Measurements from ENCODE around the gene STPG2.

The STPG2 gene

DNA sequence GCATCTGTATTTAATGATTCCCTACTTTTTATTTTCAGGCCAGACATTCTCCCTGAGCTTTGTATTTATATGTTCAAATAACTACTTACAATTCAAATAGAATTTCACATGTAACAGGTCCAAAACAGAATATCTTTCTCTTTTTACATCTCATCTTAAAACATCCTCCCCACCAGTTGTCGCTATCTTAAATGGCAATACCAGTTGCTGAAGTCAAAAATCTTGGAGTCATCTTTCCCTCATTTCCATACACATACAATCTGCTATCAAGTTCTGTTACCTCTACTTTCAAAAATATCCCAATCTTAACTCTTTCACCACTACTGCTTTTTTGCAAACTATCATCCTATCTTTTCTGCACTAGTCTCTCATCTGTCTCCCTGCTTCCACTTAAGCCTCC lies 330.5 kb downstream of the STPG2 start:
- no peak for DNase-seq (ENCODE audit: low read depth)

DNA sequence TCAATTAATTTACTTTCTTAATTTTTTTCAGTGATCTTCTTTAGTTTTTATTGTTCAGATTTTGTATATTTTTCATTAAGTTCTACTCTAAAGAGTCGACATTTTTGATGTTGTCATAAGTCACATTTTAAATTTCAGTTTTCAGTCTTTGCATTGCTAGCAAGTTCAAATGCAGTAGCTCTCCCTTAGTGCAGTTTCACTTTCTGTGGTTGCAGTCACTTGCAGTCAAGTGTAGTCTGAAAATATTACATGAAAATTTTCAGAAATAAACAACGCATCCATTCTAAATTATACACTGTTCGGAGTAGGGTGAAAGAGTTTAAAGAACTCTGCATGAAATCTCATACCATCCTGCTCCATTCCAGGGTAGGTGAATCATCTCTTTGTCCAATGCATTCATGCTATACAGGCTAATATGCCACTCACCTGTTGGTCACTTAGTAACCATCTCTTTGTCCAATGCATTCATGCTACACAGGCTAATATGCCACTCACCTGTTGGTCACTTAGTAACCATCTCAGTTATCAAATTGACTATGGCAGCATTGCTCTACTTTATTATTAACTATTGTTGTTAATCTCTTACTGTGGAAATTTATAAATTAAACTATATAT lies 356.9 kb downstream of the STPG2 start:
- DNase-seq (ENCODE audit: low read depth): no peak

DNA sequence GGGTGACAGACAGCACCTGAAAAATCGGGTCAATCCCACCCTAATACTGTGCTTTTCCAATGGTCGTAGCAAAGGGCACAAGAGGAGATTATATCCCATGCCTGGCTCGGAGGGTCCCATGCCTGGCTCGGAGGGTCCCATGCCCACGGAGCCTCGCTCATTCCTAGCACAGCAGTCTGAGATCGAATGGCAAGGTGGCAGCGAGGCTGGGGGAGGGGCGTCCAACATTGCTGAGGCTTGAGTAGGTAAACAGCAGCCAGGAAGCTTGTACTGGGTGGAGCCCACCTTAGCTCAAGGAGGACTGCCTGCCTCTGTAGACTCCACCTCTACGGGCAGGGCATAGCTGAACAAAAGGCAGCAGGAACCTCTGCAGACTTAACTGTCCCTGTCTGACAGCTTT lies 365.1 kb downstream of the STPG2 start:
- DNase-seq (ENCODE audit: low read depth): no peak

DNA sequence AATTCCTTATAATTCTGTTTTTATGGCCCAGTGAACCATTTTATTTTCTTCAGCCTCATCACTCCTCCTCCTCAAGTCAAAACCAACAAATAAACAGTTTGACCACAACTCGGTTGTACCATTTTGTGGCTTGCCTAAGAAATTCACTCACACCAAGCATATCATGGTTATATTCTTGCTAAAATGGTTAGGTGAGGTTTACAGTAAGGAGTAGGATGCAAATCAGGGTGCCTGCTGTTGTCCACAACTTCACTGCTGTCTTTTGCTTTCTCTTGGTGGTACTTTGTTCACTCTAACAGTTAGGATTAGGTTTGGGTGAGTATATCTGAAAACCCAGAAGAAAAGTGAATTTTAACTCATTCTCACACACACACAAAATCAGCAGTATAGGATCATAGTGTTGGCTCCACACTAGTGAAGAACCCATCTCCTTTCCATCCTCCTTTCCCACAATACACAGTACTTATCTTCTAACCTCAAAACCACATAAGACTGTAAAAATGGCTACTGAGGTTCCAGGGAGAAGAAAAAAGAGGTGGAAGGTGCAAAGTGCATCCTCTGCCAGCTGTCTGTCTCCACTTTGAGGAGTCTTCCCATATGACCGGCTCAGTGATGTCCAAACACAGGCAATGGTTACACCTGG lies 368.8 kb downstream of the STPG2 start:
- DNase-seq (ENCODE audit: low read depth): no peak

DNA sequence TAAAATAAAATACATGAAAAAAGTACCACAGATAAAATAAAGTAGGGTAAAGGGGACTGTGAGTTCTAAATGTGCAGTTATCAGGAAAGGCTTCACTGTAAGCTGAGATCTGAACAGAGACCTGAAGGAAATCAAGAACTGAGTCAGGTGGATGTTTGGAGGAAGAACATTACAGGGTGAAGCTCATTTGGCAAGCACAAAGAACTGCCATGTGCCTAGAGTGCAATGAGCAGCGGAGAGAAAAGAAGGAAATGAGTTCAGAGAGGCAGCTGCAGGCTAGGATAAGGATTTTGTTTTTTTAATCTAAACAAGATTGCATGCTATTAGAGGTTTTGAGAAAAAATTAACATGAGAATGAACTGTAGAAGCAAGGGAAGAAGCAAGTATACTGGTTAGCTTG lies 373.1 kb downstream of the STPG2 start:
- no peak for DNase-seq (ENCODE audit: low read depth)

DNA sequence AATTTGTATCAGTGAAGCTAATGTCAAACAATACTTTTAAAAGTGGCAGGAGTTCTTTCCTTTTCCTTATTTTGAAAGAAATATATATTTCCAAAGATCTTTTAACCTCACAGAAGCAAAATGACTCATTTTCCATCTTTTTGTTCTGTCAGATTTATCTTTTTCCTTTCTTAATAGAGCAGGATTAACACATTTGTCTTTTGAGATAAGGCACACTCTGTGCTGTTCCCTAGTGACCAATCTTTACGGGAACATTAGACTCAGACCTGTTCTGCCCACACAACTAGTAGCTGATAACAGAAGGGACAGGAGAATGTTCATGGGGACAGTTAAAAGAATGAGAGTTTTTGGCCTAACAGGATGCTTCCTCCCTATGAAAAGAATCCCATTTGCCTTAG lies 381.2 kb downstream of the STPG2 start:
- DNase-seq (ENCODE audit: low read depth): no peak

DNA sequence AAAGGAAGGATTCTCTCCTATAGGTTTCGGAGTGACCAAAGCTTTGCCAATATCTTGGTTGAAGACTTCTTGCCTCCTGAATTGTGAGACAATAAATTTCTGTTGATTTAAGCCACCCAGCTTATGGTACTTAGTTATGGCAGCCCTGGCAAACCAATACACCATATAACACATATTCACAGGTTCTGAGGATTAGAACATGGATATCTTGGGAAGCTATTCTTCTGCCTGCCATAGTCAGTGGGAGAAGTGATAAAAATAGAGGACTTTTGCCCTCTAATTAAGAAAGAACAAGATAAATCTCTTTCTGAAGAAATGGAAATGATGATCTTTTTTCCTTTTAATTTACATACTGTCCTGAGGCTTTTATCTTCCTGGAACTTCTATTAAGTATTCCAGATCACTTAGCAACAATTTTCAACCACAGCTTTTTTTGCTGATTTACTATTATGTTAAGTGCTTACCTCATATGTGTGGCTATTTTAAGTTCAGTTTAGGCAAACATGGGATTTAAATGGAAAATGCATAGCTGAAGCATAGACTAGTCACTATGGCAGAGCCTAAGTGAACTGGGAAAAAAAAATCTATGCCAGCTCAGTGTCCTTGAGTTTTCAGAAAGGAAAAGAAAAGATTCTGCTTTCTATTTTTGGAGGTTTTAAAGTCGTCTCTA lies 381.7 kb downstream of the STPG2 start:
- DNase-seq (ENCODE audit: low read depth): no peak

DNA sequence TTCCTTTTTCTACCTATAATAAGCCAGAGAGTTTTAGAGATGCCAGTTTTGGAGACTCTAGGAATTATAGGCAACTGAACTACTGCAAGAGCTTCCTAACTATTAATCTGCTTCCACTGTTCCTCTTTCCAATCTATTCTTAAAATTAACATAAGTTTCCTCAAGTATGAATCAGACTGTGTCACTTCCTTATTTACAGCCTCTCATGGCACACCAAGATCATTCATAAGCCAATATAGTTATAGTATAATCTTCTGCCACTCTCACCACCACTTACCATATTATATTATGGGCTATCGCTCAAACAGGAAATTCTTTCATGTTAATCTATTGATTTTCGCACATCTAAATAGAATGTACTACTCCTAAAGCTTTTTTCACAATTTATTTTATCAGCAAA lies 383.5 kb downstream of the STPG2 start:
- DNase-seq (ENCODE audit: low read depth): no peak

DNA sequence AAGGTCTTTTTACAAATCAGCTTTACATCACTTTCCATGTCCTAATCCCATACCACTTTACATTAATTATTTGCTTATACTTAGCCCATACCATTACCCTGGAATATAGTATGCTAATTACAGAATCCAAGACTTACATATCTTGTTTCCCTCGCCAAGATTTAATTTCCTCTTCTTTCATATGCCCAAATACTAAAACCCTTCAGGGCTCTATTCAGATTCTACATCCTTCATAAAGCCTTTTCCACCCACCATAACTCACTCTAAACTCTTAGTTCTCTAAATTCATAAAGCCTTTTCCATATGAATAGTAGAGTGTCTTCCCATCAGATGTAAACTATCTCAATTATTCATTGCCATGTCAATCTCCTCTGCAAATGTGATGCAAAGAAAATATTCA lies 390.7 kb downstream of the STPG2 start:
- DNase-seq (ENCODE audit: low read depth): no peak

DNA sequence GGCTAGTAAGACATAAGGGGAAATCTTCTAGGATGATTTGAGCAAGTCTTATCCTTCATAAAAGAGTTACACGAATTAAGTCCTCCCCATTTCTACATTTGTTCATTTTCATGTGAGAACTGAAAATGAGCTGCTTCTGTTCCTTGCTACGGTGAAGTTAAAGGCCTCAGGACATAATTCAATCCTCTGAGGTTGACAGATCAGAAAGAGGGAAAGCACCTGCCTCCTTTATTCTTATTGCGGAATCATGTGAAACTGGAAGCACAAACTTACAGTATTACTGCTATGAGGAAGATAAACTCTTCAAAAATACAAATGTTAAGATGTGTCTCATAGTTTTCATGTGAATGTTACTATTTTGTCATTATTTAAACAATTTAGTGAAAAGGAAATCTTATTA lies 395.3 kb downstream of the STPG2 start:
- DNase-seq (ENCODE audit: low read depth): no peak

DNA sequence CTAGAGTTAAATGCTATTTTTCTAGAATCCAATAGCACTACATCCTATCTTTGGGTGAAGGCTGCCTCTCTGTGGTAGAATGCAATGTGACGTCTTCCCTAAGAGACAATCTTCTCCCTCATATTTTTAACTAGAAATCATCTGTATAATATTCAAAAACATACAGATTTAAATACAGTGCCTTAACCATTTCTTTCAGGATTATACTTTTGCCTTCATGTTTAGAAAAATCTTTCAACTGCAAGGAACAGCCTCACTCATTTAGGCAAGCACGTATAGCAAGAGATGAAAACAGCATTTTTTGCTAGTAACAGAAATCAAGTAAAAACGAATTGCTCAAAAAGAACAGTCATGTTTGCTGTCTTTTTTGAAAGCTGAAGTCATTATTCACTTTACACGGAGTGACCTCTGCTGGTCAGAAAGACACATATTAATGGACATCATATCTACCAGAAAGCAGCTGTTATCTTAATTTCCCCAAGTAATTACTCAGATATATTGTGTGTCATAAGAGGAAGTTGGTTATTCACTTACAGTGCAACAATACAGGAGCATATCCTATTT lies 422.3 kb downstream of the STPG2 start:
- no peak for DNase-seq (ENCODE audit: low read depth)

DNA sequence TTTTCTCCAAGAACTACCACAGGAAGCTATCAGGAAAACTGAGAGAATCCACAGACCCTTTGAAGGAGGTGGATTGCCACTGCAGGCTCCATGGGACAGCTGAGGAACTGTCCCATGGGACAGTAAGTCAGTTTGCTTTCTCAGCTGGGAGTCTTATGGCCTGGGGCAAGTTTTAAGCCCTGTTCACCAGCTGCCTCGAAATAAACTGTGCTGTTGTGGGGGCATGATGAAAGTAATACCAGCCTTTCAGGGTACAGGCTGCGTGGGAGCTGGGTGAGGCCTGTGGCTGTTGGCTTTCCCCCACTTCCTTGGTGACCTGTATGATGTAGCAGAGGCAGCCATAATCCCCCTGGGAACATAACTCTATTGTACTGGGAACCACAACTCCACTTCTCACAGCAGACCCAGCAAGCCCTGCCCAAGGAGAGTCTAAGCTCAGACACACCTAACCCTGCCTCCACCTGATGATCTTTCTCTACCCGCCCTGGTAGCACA lies 452.1 kb downstream of the STPG2 start:
- no peak for DNase-seq (ENCODE audit: low read depth)

DNA sequence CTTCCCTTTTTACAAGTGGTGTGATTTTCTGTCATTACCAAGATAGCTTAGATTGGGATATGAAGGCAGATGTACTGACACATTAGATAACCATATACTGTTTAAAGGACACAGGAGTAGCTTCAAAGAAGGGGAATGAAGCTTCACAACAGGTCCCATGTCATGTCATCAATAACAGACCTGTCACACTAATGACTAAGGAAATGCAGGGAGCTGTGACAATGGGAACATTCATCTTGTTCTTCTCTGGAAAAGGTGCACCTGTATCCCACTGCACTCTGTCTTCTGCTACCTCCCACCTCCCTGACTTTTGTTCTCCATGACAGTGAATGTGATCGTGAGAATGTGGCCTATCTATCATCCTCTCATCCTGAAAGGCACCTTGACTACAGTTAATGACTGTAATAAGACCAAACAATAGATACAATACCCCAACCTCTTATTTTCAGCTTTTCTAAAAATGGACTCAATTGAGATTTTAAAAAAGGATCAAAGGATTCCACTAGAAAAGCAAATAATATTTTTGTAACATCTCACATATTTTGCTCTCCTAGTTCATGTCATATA lies 472.5 kb downstream of the STPG2 start:
- no peak for DNase-seq (ENCODE audit: low read depth)

DNA sequence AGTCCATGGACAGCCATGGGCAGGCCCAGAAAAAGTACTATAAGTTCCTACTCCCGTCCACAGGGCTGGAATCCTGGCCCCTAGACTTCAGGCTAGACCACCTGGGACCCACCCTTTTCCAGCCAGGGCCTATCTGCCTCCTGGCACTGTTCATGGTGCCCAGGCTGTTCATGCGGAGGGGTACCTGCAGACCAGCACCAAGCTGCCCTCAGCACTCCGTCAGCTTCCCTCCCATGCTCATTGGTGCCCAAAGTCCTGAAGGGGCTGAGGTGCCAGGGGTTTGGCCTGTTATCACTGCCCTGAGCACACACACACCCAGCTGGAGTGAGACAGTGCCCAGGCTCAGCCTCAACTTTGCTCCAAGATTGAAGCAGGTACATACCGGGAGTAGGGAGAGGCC lies 477.7 kb downstream of the STPG2 start:
- no peak for DNase-seq (ENCODE audit: low read depth)

DNA sequence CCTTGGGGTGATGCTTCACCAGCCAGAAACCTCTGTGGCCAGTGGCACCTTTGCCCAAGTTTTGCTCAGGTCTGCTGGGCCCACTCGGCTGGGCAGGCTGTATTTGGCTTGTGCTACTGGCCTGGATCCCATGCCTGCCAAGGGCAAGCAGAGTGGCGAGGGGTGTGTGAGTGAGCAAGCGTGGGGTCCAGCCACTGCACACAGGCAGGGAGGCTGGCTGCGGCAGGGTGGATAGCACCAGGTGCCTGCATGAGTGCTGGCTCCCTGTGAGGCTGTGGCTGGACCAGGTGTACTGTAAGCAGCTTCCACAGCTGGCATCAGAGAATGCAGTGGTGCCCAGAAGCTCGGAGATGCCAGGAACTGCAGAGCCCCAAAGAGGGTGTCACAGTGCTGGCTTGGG lies 478.5 kb downstream of the STPG2 start:
- DNase-seq (ENCODE audit: low read depth): no peak

DNA sequence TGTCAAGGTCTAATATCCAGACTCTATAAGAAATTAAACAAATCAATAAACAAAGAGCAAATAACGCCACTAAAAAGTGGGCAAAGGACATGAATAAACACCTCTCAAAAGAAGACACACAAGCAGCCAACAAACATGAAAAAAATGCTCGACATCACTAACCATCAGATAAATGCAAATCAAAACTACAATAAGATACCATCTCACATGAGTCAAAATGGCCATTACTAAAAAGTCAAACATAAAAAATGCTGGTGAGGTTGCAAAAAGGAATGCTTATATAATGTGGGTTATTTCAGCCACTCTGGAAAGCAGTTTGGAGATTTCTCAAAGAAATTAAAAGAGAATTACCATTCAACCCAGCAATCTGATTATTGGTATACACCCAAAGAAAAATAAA lies 481.1 kb downstream of the STPG2 start:
- no peak for DNase-seq (ENCODE audit: low read depth)

DNA sequence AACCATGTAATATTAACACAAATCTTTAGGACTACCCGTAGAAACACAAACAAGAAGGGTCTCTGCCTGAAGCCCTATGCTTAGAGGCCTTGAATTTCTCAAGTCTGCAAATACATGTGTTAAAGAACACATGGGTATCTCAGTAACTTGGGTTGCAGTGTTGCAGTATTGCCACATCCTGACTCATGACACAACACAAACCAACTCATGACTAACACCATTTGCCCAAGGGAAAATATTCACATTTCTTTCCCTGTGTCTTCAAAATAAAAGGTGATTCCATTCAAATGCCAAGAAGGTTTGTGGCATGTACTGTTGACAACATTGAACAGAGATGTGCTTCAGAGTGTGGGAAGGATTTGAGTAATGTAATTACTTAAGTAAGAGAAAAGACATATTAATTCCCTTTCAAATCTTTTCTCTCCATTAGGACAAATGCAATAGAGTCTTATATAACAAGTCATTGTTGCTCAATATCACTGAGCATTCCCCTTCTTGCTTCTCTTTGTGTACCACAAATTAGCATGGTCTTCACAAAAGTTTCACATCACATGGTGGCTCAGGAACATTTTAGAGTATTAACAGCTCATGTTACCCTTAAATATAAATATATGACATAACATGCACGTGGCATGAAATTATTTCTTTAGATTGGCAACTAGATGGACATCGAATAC lies 487.1 kb downstream of the STPG2 start:
- no peak for DNase-seq (ENCODE audit: low read depth)

DNA sequence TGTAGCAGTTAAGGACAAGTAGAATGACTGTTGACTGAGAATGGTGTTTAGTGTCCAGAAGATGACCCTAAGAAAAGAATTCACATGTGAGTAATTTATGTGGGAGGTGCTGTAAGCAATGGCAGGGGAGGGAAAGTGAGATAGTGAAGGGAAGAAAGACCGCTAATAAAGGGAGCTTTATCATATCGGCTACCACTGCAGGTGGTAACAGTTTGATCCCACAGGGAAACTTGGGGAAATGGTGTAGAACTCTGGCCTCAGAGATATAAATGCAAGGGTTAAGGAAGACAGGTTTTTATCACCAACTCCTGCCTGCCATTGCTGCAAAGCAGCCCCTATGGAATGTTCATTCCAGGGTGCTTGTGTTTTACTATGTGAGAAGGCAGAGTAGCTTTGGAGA lies 489.6 kb downstream of the STPG2 start:
- DNase-seq (ENCODE audit: low read depth): no peak

DNA sequence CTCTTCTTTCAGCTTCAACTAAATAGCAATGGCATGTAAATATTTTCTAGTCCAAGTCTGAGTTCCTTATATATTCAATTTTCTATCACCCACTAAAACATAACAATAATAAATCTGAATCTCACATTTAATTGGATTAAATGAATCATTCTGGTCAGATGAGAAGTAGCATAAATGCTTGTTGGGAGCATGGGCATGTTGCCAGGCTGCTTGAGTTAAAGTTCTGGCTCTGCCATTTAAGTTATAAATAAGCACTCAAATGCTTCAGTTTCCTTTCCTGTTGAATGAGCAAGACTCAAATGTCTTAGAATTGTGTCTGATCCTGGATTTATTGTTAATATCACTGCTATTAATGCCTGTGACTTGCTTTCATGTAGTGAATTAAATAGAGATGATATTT lies 496.3 kb downstream of the STPG2 start:
- DNase-seq (ENCODE audit: low read depth): no peak

DNA sequence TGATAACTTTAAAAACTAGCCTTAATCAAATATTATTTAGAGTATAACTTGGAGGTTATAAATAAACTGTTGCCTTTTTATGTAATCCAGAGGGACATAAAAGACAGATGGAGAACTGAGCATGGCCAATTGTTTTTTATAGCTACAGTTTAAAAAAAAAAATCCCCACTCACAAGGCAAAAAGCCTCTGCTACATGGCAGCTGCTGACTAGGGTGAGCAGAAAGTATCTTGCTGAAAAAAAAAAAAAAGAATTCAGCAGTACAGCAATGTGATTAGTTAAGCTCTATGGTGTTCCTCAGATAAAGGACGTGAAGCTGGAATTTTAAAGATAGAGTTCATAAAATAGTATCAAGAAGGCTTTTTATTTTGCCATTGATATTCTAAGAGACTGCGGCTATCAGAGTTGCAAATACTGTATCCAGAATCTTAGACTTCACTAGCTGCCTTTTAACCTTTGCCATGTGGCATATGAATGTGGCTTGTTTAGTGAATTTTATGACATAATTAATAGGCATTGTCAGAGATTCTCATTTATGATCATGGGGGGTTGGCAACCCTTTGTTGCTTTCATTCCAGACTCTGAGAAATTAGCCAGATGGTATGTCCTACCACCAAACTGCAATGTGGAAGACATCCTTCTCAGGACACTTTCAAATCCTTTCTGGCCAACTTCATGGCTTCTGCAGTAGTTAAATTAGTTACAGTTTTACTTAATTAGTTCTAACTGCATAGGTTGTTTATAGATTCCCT lies 498.0 kb downstream of the STPG2 start:
- no peak for DNase-seq (ENCODE audit: low read depth)

DNA sequence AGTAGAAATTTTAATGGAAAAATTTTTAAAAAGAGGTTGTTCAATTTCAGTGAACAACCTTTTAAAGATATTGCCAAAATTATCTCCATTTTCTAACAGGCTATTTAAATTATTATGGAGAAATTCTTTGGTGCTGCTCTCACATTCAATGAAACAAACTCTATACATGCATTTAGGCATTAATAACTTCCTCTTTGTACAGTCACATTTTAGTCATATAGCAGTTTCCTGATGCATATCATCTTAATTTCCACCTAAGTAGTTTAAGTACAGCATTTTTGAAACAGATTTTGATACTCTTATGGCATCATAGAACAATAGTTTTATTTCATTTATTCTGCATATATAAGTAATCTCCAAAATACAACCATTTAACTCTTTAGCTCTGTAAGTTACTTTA lies 500.1 kb downstream of the STPG2 start:
- DNase-seq (ENCODE audit: low read depth): no peak

DNA sequence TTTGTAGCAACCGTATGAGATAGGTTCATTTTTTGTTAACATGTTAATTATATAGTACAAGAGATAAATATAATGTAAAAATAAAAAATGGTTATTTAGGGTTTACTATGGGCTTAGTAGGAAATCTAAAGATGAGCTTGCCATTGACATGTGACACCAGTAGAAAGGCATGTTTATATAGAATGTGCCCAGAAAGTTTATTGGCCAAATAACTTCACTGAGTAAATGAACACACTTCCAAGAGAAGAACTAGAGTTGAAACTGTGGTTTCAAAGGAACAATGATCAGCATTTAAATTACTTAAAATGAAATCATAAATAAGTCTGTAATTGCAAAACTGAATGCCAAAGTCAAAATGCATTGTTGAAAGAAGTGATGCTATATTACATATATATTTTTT lies 503.3 kb downstream of the STPG2 start:
- DNase-seq (ENCODE audit: low read depth): no peak

All from stimulated activated CD8-positive, alpha-beta memory T cell treated with anti-CD3 and anti-CD28 coated beads, Interleukin-15, amount 100 ng/mL, for 1 hour (primary cell).